H9 (cell line): ENCODE measurements around the gene AK4. TPM values are rescaled to one million over a fixed set of nuclear protein-coding genes. Genes with fewer than 3 reads are reported as not detected.

Source experiments
- DNase-seq: peaks from one replicate; pipeline ENCODE4 v3.0.0-alpha.2; 2017
- H2AFZ ChIP-seq: one replicate; pipeline ENCODE4 v1.6.1; 2013; ENCODE audit warnings: mild to moderate bottlenecking, low read length, control low read depth, moderate library complexity
- H2AK5ac ChIP-seq: 2 replicates; pipeline ENCODE4 v1.6.1; 2013; ENCODE audit warnings: low read length, control low read depth, mixed read lengths; ENCODE audit not compliant: insufficient read length
- H2BK120ac ChIP-seq: one replicate; pipeline ENCODE4 v1.6.1; 2013; ENCODE audit warnings: low read depth, mild to moderate bottlenecking, low read length, control low read depth, inconsistent platforms; ENCODE audit not compliant: poor library complexity, severe bottlenecking
- H2BK12ac ChIP-seq: 2 replicates; pipeline ENCODE4 v1.6.1; 2013; ENCODE audit warnings: low read length, control low read depth, mixed read lengths, low read depth; ENCODE audit not compliant: insufficient read length
- H2BK15ac ChIP-seq: 2 replicates; pipeline ENCODE4 v1.6.1; 2013; ENCODE audit warnings: low read depth, low read length, control low read depth
- H2BK20ac ChIP-seq: one replicate; pipeline ENCODE4 v1.6.1; 2013; ENCODE audit warnings: low read depth, mild to moderate bottlenecking, low read length, control low read depth, inconsistent platforms; ENCODE audit not compliant: poor library complexity, severe bottlenecking
- H2BK5ac ChIP-seq: 2 replicates; pipeline ENCODE4 v1.6.1; 2013; ENCODE audit warnings: low read length, control low read depth, mixed read lengths; ENCODE audit not compliant: insufficient read length
- H3K14ac ChIP-seq: 2 replicates; pipeline ENCODE4 v1.6.1; 2013; ENCODE audit warnings: low read length, control low read depth; ENCODE audit not compliant: insufficient read depth
- H3K18ac ChIP-seq: 2 replicates; pipeline ENCODE4 v1.6.1; 2013; ENCODE audit warnings: low read depth, mild to moderate bottlenecking, mixed read lengths, low read length, control low read depth; ENCODE audit not compliant: insufficient read length
- H3K23ac ChIP-seq: 2 replicates; pipeline ENCODE4 v1.6.1; 2013; ENCODE audit warnings: low read length, control low read depth, mixed read lengths, low read depth; ENCODE audit not compliant: insufficient read length
- H3K23me2 ChIP-seq: 2 replicates; pipeline ENCODE4 v1.6.1; 2013; ENCODE audit warnings: low read depth, mild to moderate bottlenecking, mixed read lengths, low read length, control low read depth; ENCODE audit not compliant: insufficient read length, poor library complexity, severe bottlenecking
- H3K27ac ChIP-seq: 2 replicates; pipeline ENCODE4 v1.5.1; 2013; ENCODE audit warnings: low read length, control low read depth, mixed read lengths, low read depth; ENCODE audit not compliant: insufficient read length
- H3K27me3 ChIP-seq: 2 replicates; pipeline ENCODE4 v1.6.1; 2013; ENCODE audit warnings: low read length, control low read depth, inconsistent platforms; ENCODE audit not compliant: insufficient read depth
- H3K4ac ChIP-seq: 2 replicates; pipeline ENCODE4 v1.6.1; 2013; ENCODE audit warnings: low read depth, mild to moderate bottlenecking, control low read depth, inconsistent platforms, low read length, moderate library complexity
- H3K4me1 ChIP-seq: 2 replicates; pipeline ENCODE4 v1.6.1; 2013; ENCODE audit warnings: low read length, control low read depth, inconsistent platforms; ENCODE audit not compliant: insufficient read depth
- H3K4me2 ChIP-seq: 2 replicates; pipeline ENCODE4 v1.6.1; 2013; ENCODE audit warnings: low read length, control low read depth, mixed read lengths; ENCODE audit not compliant: insufficient read length, insufficient read depth
- H3K56ac ChIP-seq: 2 replicates; pipeline ENCODE4 v1.6.1; 2013; ENCODE audit warnings: low read depth, mild to moderate bottlenecking, mixed read lengths, low read length, control low read depth; ENCODE audit not compliant: insufficient read length
- H3K79me1 ChIP-seq: 2 replicates; pipeline ENCODE4 v1.6.1; 2013; ENCODE audit warnings: low read depth, mild to moderate bottlenecking, moderate library complexity, low read length, control low read depth, inconsistent platforms; ENCODE audit not compliant: insufficient read depth, poor library complexity, severe bottlenecking
- H3K79me2 ChIP-seq: 2 replicates; pipeline ENCODE4 v1.6.1; 2013; ENCODE audit warnings: low read length, control low read depth, inconsistent platforms; ENCODE audit not compliant: insufficient read depth
- H3K9ac ChIP-seq: 2 replicates; pipeline ENCODE4 v1.6.1; 2013; ENCODE audit warnings: low read length, control low read depth, mixed read lengths; ENCODE audit not compliant: insufficient read length; ENCODE audit errors: extremely low read depth
- H3K9me3 ChIP-seq: one replicate; pipeline ENCODE4 v1.6.1; 2013; ENCODE audit warnings: low read depth, low read length, inconsistent platforms; ENCODE audit not compliant: control insufficient read depth
- H3T11ph ChIP-seq: one replicate; pipeline ENCODE4 v1.6.1; 2013; ENCODE audit warnings: mild to moderate bottlenecking, low read length, control low read depth, inconsistent platforms
- H4K20me1 ChIP-seq: one replicate; pipeline ENCODE4 v1.6.1; 2013; ENCODE audit not compliant: control insufficient read depth, insufficient read length, insufficient read depth
- H4K5ac ChIP-seq: 2 replicates; pipeline ENCODE4 v1.6.1; 2013; ENCODE audit warnings: low read depth, mild to moderate bottlenecking, mixed read lengths, low read length, control low read depth; ENCODE audit not compliant: insufficient read length
- H4K8ac ChIP-seq: replicated peaks from 2 replicates; pipeline ENCODE4 v1.6.1; 2013; ENCODE audit warnings: low read length, control low read depth, mixed read lengths, low read depth; ENCODE audit not compliant: insufficient read length
- H4K91ac ChIP-seq: 2 replicates; pipeline ENCODE4 v1.6.1; 2013; ENCODE audit warnings: low read depth, mild to moderate bottlenecking, moderate library complexity, mixed read lengths, low read length, control low read depth; ENCODE audit not compliant: insufficient read length
- H3K27ac Mint-ChIP-seq, 3 experiments: 2 replicates in 2 of 3; 3 replicates in 1 of 3; pipeline ENCODE4 v1.8.0; 2020 to 2021; ENCODE audit warnings: mixed read lengths in 3 of 3, mild to moderate bottlenecking in 1 of 3, moderate library complexity in 1 of 3
- H3K27me3 Mint-ChIP-seq: 2 replicates; pipeline ENCODE4 v1.8.0; 2021; ENCODE audit warnings: low read depth, mild to moderate bottlenecking, moderate library complexity, mixed read lengths
- H3K36me3 Mint-ChIP-seq, 3 experiments: 2 replicates in 2 of 3; 3 replicates in 1 of 3; pipeline ENCODE4 v1.8.0; 2020 to 2021; ENCODE audit warnings: low read depth in 3 of 3, mixed read lengths in 3 of 3; ENCODE audit not compliant: insufficient read depth in 1 of 3
- H3K4me1 Mint-ChIP-seq, 2 experiments: 2 replicates each; pipeline ENCODE4 v1.8.0; 2020; ENCODE audit warnings: mixed read lengths in 2 of 2
- H3K4me3 Mint-ChIP-seq, 2 experiments: 2 replicates in 1 of 2; 3 replicates in 1 of 2; pipeline ENCODE4 v1.8.0; 2020 to 2021; ENCODE audit warnings: mild to moderate bottlenecking in 2 of 2, mixed read lengths in 2 of 2, moderate library complexity in 1 of 2
- H3K9me3 Mint-ChIP-seq, 2 experiments: 2 replicates in 1 of 2; 3 replicates in 1 of 2; pipeline ENCODE4 v1.8.0; 2020; ENCODE audit warnings: mild to moderate bottlenecking in 2 of 2, mixed read lengths in 2 of 2, moderate library complexity in 1 of 2
- WGBS: extraction: QIAGEN DNeasy Blood & Tissue Kit; methylation state at CpG from one replicate; pipeline ENCODE4 v1.1.7; 2013; ENCODE audit warnings: missing lambda C conversion rate, low lambda C conversion rate, mixed read lengths; ENCODE audit not compliant: insufficient read length; ENCODE audit errors: extremely low coverage; 5-methylcytosine and 5-hydroxymethylcytosine counted together
- total RNA-seq: library from RNA; stranded (reverse); gene quantifications from 2 replicates; pipeline ENCODE4 v1.2.1, GENCODE V29; 2021
- TF ChIP-seq, protein P1 (sequence below): fragments of 200-600 bp; sonication (generic); conservative IDR thresholded peaks from 3 replicates; pipeline ENCODE4 v1.8.0; 2021; ENCODE audit warnings: antibody characterized with exemption, mild to moderate bottlenecking

The AK4 gene
- total RNA-seq, 1 experiment from 2014 or later = 45.6 TPM

GRCh38 chr1:65208563-65208973 lies 60.6 kb downstream of the AK4 start:
- H3K18ac ChIP-seq = no peak overlapping the region
- H4K5ac ChIP-seq = no peak overlapping the region
- H2BK20ac ChIP-seq = no peak overlapping the region
- no peak overlapping the region for H3K14ac ChIP-seq
- H3K9ac ChIP-seq = no peak overlapping the region
- H3K56ac ChIP-seq = no peak overlapping the region
- no peak overlapping the region for H2AFZ ChIP-seq
- no peak overlapping the region for H3K4ac ChIP-seq
- H2BK120ac ChIP-seq = no peak overlapping the region
- H4K8ac ChIP-seq = no peak overlapping the region
- no peak overlapping the region for H3K27ac ChIP-seq
- H3K4me2 ChIP-seq = no peak overlapping the region
- no peak overlapping the region for H2BK12ac ChIP-seq
- TF ChIP-seq, protein P1, sequence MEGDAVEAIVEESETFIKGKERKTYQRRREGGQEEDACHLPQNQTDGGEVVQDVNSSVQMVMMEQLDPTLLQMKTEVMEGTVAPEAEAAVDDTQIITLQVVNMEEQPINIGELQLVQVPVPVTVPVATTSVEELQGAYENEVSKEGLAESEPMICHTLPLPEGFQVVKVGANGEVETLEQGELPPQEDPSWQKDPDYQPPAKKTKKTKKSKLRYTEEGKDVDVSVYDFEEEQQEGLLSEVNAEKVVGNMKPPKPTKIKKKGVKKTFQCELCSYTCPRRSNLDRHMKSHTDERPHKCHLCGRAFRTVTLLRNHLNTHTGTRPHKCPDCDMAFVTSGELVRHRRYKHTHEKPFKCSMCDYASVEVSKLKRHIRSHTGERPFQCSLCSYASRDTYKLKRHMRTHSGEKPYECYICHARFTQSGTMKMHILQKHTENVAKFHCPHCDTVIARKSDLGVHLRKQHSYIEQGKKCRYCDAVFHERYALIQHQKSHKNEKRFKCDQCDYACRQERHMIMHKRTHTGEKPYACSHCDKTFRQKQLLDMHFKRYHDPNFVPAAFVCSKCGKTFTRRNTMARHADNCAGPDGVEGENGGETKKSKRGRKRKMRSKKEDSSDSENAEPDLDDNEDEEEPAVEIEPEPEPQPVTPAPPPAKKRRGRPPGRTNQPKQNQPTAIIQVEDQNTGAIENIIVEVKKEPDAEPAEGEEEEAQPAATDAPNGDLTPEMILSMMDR = no peak
- no CpG with 5 or more reads among the region's 8 CpGs for WGBS
- H3K27me3 Mint-ChIP-seq = no peaks in the 10 kb centered on the region
- no peak overlapping the region for H3K23ac ChIP-seq
- no peak overlapping the region for H3K4me3 Mint-ChIP-seq
- H2BK5ac ChIP-seq = no peak overlapping the region
- no peaks in the 10 kb centered on the region for H3K4me1 ChIP-seq
- no peaks in the 10 kb centered on the region for H3K79me1 ChIP-seq
- no peak overlapping the region for H2BK15ac ChIP-seq
- H2AK5ac ChIP-seq = no peak overlapping the region
- H3K27me3 ChIP-seq = no peaks in the 10 kb centered on the region
- peaks cover 3% of the 10 kb centered on the region; the same call in 1 of the 2 replicates for H3K79me2 ChIP-seq
- H4K20me1 ChIP-seq = no peaks in the 10 kb centered on the region
- H3K36me3 Mint-ChIP-seq = peaks cover 0 to 16% (median 0%) of the 10 kb centered on the region in 3 experiments; a peak in 3 of 7 replicates
- H3K27ac Mint-ChIP-seq = peak overlapping the region in 1 of 3 experiments; percentile 84; a peak in 1 of 7 replicates
- H3K23me2 ChIP-seq = no peaks in the 10 kb centered on the region
- no peaks in the 10 kb centered on the region for H3K9me3 ChIP-seq
- no peak overlapping the region for H4K91ac ChIP-seq
- no peak overlapping the region for H3T11ph ChIP-seq
- no peaks in the 10 kb centered on the region for H3K9me3 Mint-ChIP-seq
- DNase-seq = peak; percentile 37
- peaks cover 7 to 12% of the 10 kb centered on the region in 2 experiments; a peak in 3 of 4 replicates for H3K4me1 Mint-ChIP-seq
